Uterus (tissue), 2 donors: ENCODE data around the gene STMND1.

Experiments used
- POLR2A ChIP-seq, 2 donors: fragments of 450-650 bp; IDR thresholded peaks; one replicate each; pipeline ENCODE4 v1.6.1; 2016; ENCODE audit warnings: antibody characterized with exemption in 2 of 2, mild to moderate bottlenecking in 1 of 2, moderate library complexity in 1 of 2
- TF ChIP-seq, protein P1 (sequence below), 4 experiments: fragments of 200-600 bp in 2 of 4; fragments of 450-650 bp in 2 of 4; sonication (generic) in 2 of 4; IDR thresholded peaks; one replicate each; pipeline ENCODE4 v1.5.1; 2016 to 2019; ENCODE audit warnings: antibody characterized with exemption in 4 of 4, mild to moderate bottlenecking in 2 of 4, moderate library complexity in 1 of 4

DNA sequence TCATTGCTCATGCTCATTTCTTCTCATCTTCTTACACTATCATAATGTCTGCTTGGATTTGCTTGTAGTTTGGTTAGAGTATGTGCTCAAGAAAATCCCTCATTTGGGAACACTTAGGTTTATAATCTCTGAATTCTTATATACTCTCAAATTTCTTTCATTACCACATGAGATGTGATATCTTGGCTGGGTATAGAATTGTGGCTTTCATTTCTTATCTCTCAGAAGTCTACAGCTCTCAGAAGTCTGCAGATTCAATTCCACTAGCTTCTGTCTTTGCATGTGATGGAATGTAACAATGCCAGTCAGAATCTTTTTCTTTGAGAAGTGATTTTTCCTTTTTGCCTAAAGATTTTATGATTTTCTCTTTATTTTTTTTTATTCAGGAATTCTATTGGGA lies 50.9 kb downstream of the STMND1 start:
- TF ChIP-seq, protein P1, sequence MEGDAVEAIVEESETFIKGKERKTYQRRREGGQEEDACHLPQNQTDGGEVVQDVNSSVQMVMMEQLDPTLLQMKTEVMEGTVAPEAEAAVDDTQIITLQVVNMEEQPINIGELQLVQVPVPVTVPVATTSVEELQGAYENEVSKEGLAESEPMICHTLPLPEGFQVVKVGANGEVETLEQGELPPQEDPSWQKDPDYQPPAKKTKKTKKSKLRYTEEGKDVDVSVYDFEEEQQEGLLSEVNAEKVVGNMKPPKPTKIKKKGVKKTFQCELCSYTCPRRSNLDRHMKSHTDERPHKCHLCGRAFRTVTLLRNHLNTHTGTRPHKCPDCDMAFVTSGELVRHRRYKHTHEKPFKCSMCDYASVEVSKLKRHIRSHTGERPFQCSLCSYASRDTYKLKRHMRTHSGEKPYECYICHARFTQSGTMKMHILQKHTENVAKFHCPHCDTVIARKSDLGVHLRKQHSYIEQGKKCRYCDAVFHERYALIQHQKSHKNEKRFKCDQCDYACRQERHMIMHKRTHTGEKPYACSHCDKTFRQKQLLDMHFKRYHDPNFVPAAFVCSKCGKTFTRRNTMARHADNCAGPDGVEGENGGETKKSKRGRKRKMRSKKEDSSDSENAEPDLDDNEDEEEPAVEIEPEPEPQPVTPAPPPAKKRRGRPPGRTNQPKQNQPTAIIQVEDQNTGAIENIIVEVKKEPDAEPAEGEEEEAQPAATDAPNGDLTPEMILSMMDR (IDR thresholded peaks at IDR 0.05): no peak
- no peak for TF ChIP-seq POLR2A (IDR thresholded peaks at IDR 0.05)
